ENCODE data around the gene NDUFB1.

NDUFB1 gene

DNA sequence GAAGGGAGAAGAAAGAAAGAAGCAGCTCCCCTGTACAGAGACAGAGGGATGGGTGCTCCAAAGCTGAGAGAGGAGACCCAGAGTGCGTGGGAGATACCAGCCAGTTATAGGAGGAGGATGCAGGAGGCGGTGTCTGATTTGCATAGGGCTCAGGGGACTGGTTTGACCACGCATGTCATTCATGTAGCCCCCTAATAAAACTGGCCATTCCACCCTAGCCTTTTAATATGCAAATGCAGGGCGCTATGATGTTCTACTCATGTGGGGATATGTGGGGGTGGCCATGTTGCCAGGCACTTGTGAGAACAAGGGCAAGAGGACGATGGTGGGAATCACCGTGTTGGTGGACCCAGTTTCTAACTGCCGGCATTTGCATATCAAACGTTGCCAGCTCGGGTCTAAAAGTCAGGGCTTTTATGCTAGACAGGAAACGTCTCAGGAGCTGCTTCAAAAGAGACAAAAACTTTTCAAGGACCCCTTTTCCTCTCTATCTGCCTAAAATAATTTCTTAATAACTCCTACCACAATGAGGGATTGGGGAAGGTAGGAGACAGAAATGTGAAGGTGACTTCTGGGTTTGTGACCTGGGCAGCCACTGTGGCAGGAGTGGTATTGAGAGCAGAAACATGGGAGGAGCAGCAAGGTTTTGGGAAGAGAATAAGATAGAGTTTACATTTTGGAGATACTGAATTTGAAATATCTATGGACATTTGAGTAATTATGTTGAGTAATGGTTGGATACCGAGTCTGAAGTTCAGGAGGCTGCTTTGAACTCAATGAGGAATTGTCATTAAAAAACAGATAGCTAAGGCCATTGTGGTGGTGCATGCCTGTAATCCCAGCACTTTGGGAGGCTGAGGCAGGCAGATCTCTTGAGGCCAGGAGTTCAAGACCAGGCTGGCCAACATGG lies 12.9 kb downstream of the NDUFB1 start:
- TF ChIP-seq POLR2A (IDR thresholded peaks at IDR 0.05; ENCODE audit: low read length): no peak
- TF ChIP-seq GATA1 (IDR thresholded peaks at IDR 0.05; ENCODE audit: low read depth, low read length): no peak
- no peak for DNase-seq

DNA sequence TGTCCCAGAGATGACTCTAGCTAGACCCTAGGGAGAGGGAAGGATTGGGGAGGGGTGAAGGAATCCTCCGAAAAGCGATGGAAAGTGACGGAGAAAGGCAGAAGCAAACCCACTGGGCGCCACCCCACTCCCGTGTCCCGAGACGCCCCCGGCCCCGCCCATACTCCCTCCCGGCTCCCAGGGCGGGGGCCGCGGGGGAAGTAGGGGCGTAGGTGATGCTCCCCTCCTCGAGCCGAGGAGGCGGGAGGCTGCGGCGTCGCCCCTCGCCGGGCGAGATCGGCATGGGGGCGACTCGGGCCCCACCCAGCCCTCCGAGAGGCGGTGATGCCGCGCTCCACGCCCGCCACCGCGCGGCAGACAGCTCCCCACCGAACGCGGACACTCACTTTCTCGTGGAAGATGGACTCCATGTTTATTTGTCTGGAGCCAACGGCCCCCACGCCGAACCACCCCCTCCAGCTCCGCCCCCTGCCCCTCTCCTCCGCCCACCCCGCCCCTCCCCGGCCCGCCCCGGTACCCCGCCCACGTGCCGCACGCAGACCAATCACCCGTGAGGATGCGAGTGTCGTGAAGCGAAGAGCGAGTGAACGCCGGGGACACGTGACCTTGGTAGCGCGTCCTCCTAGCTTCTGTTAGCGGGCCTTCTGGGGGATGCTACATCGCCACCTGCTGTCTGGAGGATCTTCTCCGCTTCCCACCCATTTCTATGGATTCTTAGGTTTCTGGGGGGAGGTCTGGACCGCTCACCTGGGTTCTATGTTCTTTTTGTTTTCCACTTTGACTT lies 15.2 kb downstream of the NDUFB1 start, which contains the start of gene ATXN3:
Gene ATXN3 (minus strand): TSS at position 440 of the 784 bp plus-strand sequence. CDS start 30 bp downstream, at position 410.
- TF ChIP-seq POLR2A (IDR thresholded peaks at IDR 0.05; ENCODE audit: low read length) (peak; percentile 57), GATA1 (IDR thresholded peaks at IDR 0.05; ENCODE audit: low read depth, low read length) (no peak)
- DNase-seq: peak; percentile 98 to 99

DNA sequence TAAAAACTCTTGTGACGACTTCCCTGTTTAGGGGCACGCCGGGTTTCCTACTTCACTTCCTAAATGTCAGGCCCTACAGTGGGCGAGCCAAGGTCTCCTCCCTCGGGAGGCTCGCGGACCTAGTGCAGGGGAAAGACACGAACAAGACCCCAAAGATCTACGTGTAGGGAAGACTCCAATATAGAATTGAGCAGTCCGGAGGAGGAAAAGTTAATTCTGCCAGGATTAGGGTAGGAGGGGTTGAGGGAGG lies 15.7 kb downstream of the NDUFB1 start:
- TF ChIP-seq GATA1 (IDR thresholded peaks at IDR 0.05; ENCODE audit: low read depth, low read length) (no peak), POLR2A (IDR thresholded peaks at IDR 0.05; ENCODE audit: low read length) (no peak)
- DNase-seq: peak in 1 of 2 experiments; percentile 72

DNA sequence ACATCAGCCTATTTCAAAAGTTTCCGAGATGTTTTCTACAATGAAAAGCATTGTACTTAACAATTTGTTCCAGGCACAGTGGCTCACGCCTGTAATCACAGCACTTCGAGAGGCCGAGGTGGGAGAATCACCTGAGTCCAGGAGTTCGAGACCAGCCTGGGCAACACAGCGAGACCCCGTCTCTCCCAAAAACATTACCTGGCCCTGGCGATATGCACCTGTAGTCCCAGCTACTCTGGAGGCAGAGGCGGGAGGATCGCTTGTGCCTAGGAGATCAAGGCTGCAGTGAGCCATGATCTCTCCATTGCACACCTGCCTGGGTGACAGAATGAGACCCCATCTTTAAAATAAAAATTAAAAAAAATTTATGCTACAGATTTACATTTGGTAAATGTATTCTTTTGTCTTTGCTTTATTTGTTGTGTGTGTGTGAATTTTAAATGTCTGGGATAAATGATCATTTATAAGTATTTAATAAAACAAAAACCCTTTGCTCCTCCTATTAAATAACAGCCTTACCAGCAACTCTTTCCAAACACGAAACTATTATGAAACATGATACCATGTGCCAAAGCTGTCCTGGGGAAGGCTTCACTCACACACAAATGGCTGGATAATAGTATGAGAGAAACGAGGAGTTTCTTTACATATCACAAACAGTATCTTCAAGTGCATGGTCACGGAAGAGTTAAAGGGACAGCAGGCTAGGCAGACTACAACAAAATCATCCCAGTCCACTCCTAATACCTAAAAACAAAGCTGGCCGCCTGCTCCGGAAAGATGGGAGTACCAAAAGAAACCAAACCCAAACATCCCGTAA lies 16.2 kb downstream of the NDUFB1 start:
- no peak for DNase-seq
- TF ChIP-seq POLR2A (IDR thresholded peaks at IDR 0.05; ENCODE audit: low read length): no peak
- TF ChIP-seq GATA1 (IDR thresholded peaks at IDR 0.05; ENCODE audit: low read depth, low read length): no peak

DNA sequence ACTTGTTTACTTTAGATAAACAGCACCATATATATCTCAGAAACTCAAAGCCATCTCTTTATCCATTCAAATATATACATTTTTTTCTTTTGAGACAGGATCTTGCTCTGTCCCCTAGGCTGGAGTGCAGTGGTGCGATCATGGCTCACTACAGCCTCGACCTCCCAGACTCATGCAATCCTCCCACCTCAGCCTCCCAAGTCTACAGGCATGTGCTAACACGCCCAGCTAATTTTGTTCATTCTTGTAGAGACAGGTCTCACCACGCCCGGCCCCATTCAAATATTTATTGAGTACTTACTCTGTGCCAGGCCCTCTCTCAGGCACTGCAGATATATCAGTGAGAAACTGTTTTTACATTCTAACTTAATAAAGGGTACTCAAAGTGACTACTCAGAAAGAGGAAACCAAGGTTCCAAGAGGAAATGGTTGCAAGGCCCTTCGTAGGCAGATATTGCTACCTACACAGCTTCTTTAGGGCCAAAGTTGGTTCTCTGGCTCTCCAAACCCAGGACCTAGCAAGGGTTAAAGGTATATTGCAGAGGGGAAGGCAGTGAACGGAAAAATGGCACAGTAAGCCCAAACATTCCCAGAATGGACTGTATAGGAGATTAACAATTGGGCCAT lies 18.0 kb downstream of the NDUFB1 start:
- TF ChIP-seq GATA1 (IDR thresholded peaks at IDR 0.05; ENCODE audit: low read depth, low read length): no peak
- no peak for TF ChIP-seq POLR2A (IDR thresholded peaks at IDR 0.05; ENCODE audit: low read length)

GRCh38 chr14:92099802-92100201 lies 21.7 kb downstream of the NDUFB1 start:
- no peak for TF ChIP-seq GATA1 (IDR thresholded peaks at IDR 0.05; ENCODE audit: low read depth, low read length)
- no peak for TF ChIP-seq POLR2A (IDR thresholded peaks at IDR 0.05; ENCODE audit: low read length)

More for the DNA sequence above, 18.0 kb downstream of the NDUFB1 start:
- no peak for DNase-seq

GRCh38 chr14:92093320-92093719 lies 28.2 kb downstream of the NDUFB1 start:
- TF ChIP-seq POLR2A (IDR thresholded peaks at IDR 0.05; ENCODE audit: low read length): no peak
- TF ChIP-seq GATA1 (IDR thresholded peaks at IDR 0.05; ENCODE audit: low read depth, low read length): no peak

More at GRCh38 chr14:92099802-92100201, 21.7 kb downstream of the NDUFB1 start:
- DNase-seq: no peak

GRCh38 chr14:92088494-92088893 lies 33.0 kb downstream of the NDUFB1 start:
- no peak for TF ChIP-seq POLR2A (IDR thresholded peaks at IDR 0.05; ENCODE audit: low read length)
- no peak for TF ChIP-seq GATA1 (IDR thresholded peaks at IDR 0.05; ENCODE audit: low read depth, low read length)
- no peak for DNase-seq

More at GRCh38 chr14:92093320-92093719, 28.2 kb downstream of the NDUFB1 start:
- peak in 1 of 2 experiments; percentile 19 for DNase-seq

- TF ChIP-seq POLR2A (IDR thresholded peaks at IDR 0.05; ENCODE audit: low read length) (no peak), GATA1 (IDR thresholded peaks at IDR 0.05; ENCODE audit: low read depth, low read length) (no peak)
- DNase-seq: no peak
Observed at GRCh38 chr14:92074555-92074954, 47.0 kb downstream of the NDUFB1 start.
